Prostate gland (tissue), 2 donors: Measurements from ENCODE around the gene AFF4.

Experiments used
- POLR2A ChIP-seq: fragments of 450-650 bp; IDR thresholded peaks from one replicate; pipeline ENCODE4 v1.6.1; 2016; ENCODE audit warnings: antibody characterized with exemption, mild to moderate bottlenecking
- POLR2AphosphoS5 ChIP-seq: sonication (generic); formaldehyde crosslinking; IDR thresholded peaks from one replicate; pipeline ENCODE4 v1.6.1; 2017; ENCODE audit warnings: antibody characterized with exemption
- TF ChIP-seq, protein P1 (sequence below), 4 experiments: fragments of 200-600 bp in 2 of 4; fragments of 450-650 bp in 2 of 4; sonication (generic) in 2 of 4; IDR thresholded peaks; 1 replicate in 3 of 4; 2 replicates in 1 of 4; pipeline ENCODE4 v1.5.1; 2016 to 2019; ENCODE audit warnings: antibody characterized with exemption in 4 of 4, mild to moderate bottlenecking in 2 of 4, moderate library complexity in 2 of 4

DNA sequence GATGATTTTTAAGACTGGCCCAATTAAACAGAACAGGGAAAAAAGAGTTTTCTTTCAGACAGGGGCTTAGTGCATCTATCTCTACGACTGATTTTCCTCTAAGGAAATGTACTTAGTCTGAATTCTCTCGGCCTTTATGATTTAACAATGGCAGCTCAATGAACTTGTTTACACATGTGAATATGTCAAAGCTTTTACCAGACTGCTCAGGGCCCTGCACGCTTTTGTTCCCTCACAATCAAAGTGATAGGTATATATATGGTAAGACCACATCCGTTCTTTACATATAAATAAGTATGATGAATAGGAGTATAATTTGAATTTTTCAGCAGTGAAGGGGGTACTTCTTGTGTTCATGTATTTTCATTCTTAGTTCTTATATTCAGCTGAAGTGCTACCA is 62.4 kb downstream of the AFF4 start:
- TF ChIP-seq, protein P1, sequence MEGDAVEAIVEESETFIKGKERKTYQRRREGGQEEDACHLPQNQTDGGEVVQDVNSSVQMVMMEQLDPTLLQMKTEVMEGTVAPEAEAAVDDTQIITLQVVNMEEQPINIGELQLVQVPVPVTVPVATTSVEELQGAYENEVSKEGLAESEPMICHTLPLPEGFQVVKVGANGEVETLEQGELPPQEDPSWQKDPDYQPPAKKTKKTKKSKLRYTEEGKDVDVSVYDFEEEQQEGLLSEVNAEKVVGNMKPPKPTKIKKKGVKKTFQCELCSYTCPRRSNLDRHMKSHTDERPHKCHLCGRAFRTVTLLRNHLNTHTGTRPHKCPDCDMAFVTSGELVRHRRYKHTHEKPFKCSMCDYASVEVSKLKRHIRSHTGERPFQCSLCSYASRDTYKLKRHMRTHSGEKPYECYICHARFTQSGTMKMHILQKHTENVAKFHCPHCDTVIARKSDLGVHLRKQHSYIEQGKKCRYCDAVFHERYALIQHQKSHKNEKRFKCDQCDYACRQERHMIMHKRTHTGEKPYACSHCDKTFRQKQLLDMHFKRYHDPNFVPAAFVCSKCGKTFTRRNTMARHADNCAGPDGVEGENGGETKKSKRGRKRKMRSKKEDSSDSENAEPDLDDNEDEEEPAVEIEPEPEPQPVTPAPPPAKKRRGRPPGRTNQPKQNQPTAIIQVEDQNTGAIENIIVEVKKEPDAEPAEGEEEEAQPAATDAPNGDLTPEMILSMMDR (IDR thresholded peaks at IDR 0.05) = no peak
- TF ChIP-seq POLR2AphosphoS5 (no peak), POLR2A (no peak)
